NCI-H446 treated with DMSO at 0.1 percent for 48 hours (cell line): ENCODE results near the gene ADRM1.

Source experiments
- DNase-seq: peaks from one replicate; lab custom pipeline; 2025; lab: John Stamatoyannopoulos, UW

Gene ADRM1

GRCh38 chr20:62323980-62324906 is 21.4 kb downstream of the ADRM1 start:
- no peak for DNase-seq

GRCh38 chr20:62325172-62325905 is 22.5 kb downstream of the ADRM1 start:
- DNase-seq, result no peak

- DNase-seq, result no peak
These were observed 23.8 kb downstream of the ADRM1 start for GRCh38 chr20:62326559-62326958.

GRCh38 chr20:62326959-62327725 is 24.3 kb downstream of the ADRM1 start:
- no peak for DNase-seq

GRCh38 chr20:62327726-62328495 is 25.1 kb downstream of the ADRM1 start:
- no peak for DNase-seq

- no peak for DNase-seq
These were observed 26.0 kb downstream of the ADRM1 start for GRCh38 chr20:62328684-62329388.

GRCh38 chr20:62329389-62330377 is 26.9 kb downstream of the ADRM1 start:
- no peak for DNase-seq

GRCh38 chr20:62330576-62331317 is 27.9 kb downstream of the ADRM1 start:
- no peak for DNase-seq

- DNase-seq, result no peak
These were observed 28.6 kb downstream of the ADRM1 start for GRCh38 chr20:62331347-62331746.

- DNase-seq, result no peak
These were observed 29.6 kb downstream of the ADRM1 start for GRCh38 chr20:62332421-62332820.

GRCh38 chr20:62332989-62333819 is 30.4 kb downstream of the ADRM1 start:
- no peak for DNase-seq

GRCh38 chr20:62333820-62334595 is 31.2 kb downstream of the ADRM1 start:
- DNase-seq, result no peak

- DNase-seq, result no peak
These were observed 32.1 kb downstream of the ADRM1 start for GRCh38 chr20:62334881-62335280.

GRCh38 chr20:62335532-62335931 is 32.7 kb downstream of the ADRM1 start:
- no peak for DNase-seq

- no peak for DNase-seq
These were observed 33.5 kb downstream of the ADRM1 start for GRCh38 chr20:62336329-62336728.

- no peak for DNase-seq
These were observed 34.2 kb downstream of the ADRM1 start for GRCh38 chr20:62336775-62337557.
